HepG2 (cell line): ENCODE results near the gene PFKL. TPM values are rescaled to one million over a fixed set of nuclear protein-coding genes. Genes with fewer than 3 reads are reported as not detected.

ENCODE experiments used
- ATAC-seq: fragments of 200-7000 bp; cut with Tn5 transposase; 3 replicates; pipeline ENCODE4 v1.9.1; 2020; ENCODE audit warnings: mild to moderate bottlenecking, moderate library complexity
- BruUV-seq: library from RNA; stranded (reverse); fragments of 400-500 nt; replicated peaks from 2 replicates; lab custom pipeline; 2021; lab: Mats Ljungman, UMichigan
- CTCF ChIA-PET: fragments of 300-600 bp; formaldehyde crosslinking; extraction: SDS; loops from one replicate; lab custom pipeline; 2021; ENCODE audit warnings: low total read pairs, inconsistent platforms, low intra/inter-chr PET ratio; lab: Yijun Ruan, JAX
- POLR2A ChIA-PET: fragments of 350-600 bp; sonication (Branson Sonifier 250); formaldehyde crosslinking; loops from one replicate; lab custom pipeline; 2020; ENCODE audit warnings: antibody characterized with exemption, inconsistent platforms; lab: Yijun Ruan, JAX
- DNase-seq: peaks from one replicate; pipeline ENCODE4 v3.0.0-alpha.2; 2015; ENCODE audit warnings: low spot score
- FAIRE-seq: peaks from 3 replicates; lab custom pipeline; 2011; peaks lifted over from hg19 to GRCh38; lab: Jason Lieb, UNC
- H2AFZ ChIP-seq: one replicate; pipeline ENCODE4 v1.6.1; 2011; ENCODE audit warnings: low read length, inconsistent platforms
- H3K27ac ChIP-seq: fragments of 300-600 bp; 3 replicates; pipeline ENCODE4 v1.8.0; 2011; ENCODE audit warnings: mixed run types, mild to moderate bottlenecking, mixed read lengths, low read length, inconsistent platforms; ENCODE audit not compliant: insufficient read depth; ENCODE audit errors: extremely low read length
- H3K27me3 ChIP-seq, 2 experiments: fragments of 200-600 bp in 1 of 2; 2 replicates in 1 of 2; 3 replicates in 1 of 2; pipeline versions ENCODE4 v1.6.0 to v1.8.0; 2011; ENCODE audit warnings: low read length in 2 of 2, mild to moderate bottlenecking in 2 of 2, moderate library complexity in 2 of 2, inconsistent platforms in 1 of 2; ENCODE audit not compliant: insufficient read depth in 2 of 2, control insufficient read depth in 1 of 2
- H3K36me3 ChIP-seq, 2 experiments: fragments of 200-600 bp in 1 of 2; replicated peaks in 1 of 2; 2 replicates in 1 of 2; 3 replicates in 1 of 2; pipeline versions ENCODE4 v1.5.1 to v1.8.0; 2011; ENCODE audit warnings: low read length in 2 of 2, inconsistent platforms in 1 of 2; ENCODE audit not compliant: insufficient read depth in 2 of 2, control insufficient read depth in 1 of 2
- H3K4me1 ChIP-seq: 2 replicates; pipeline ENCODE4 v1.5.1; 2012; ENCODE audit warnings: low read length, inconsistent platforms; ENCODE audit not compliant: insufficient read depth
- H3K4me2 ChIP-seq: 2 replicates; pipeline ENCODE4 v1.6.0; 2011; ENCODE audit warnings: low read depth, low read length, inconsistent platforms
- H3K4me3 ChIP-seq, 3 experiments: fragments of 200-600 bp in 1 of 3; sonication (generic), shearing (Covaris generic) in 1 of 3; replicated peaks in 1 of 3; 2 replicates each; pipeline ENCODE4 v1.5.1; 2011 to 2016; ENCODE audit warnings: low read length in 3 of 3, inconsistent platforms in 2 of 3, low read depth in 2 of 3, mild to moderate bottlenecking in 2 of 3, control low read depth in 1 of 3, mixed read lengths in 1 of 3; ENCODE audit not compliant: insufficient read depth in 1 of 3
- H3K79me2 ChIP-seq: one replicate; pipeline ENCODE4 v1.6.1; 2011; ENCODE audit warnings: low read length, inconsistent platforms; ENCODE audit not compliant: insufficient read depth
- H3K9ac ChIP-seq: 2 replicates; pipeline ENCODE4 v1.6.0; 2011; ENCODE audit warnings: mild to moderate bottlenecking, low read depth, low read length, inconsistent platforms; ENCODE audit not compliant: insufficient read depth
- H3K9me3 ChIP-seq: 2 replicates; pipeline ENCODE4 v1.5.1; 2012; ENCODE audit warnings: mild to moderate bottlenecking, low read length
- H4K20me1 ChIP-seq: 2 replicates; pipeline ENCODE4 v1.6.0; 2011; ENCODE audit warnings: inconsistent platforms, mild to moderate bottlenecking, low read length, moderate library complexity; ENCODE audit not compliant: insufficient read depth
- CC2D1A ChIP-seq: sonication (generic); formaldehyde crosslinking; IDR thresholded peaks from 2 replicates; pipeline ENCODE4 v1.8.1; 2023; ENCODE audit warnings: mild to moderate bottlenecking, missing genetic modification reagents
- HCFC1 ChIP-seq: fragments of 150-350 bp; IDR thresholded peaks from 2 replicates; pipeline ENCODE4 v1.6.1; 2014; ENCODE audit warnings: low read depth, low read length
- HOXA5 ChIP-seq: sonication (generic); formaldehyde crosslinking; IDR thresholded peaks from 2 replicates; pipeline ENCODE4 v1.4.0; 2020; ENCODE audit warnings: missing genetic modification reagents
- IKZF1 ChIP-seq: fragments of 450-650 bp; IDR thresholded peaks from 2 replicates; pipeline ENCODE4 v1.7.1; 2016
- JUNB ChIP-seq: sonication (generic); formaldehyde crosslinking; IDR thresholded peaks from 2 replicates; pipeline ENCODE4 v1.8.0; 2022; ENCODE audit warnings: missing genetic modification reagents, mild to moderate bottlenecking, borderline replicate concordance
- MLLT10 ChIP-seq: sonication (generic); formaldehyde crosslinking; IDR thresholded peaks from 2 replicates; pipeline ENCODE4 v1.4.0; 2020; ENCODE audit warnings: missing genetic modification reagents
- NR2F1 ChIP-seq, 2 experiments: fragments of 450-650 bp in 1 of 2; formaldehyde crosslinking in 1 of 2; IDR thresholded peaks; 2 replicates each; pipeline versions ENCODE4 v1.5.0 to v1.6.1; 2016 to 2020; ENCODE audit warnings: mild to moderate bottlenecking in 1 of 2, missing compliant biosample characterization in 1 of 2, missing genetic modification reagents in 1 of 2, moderate library complexity in 1 of 2
- PRDM4 ChIP-seq: sonication (generic); formaldehyde crosslinking; IDR thresholded peaks from 2 replicates; pipeline ENCODE4 v1.9.0; 2021; ENCODE audit warnings: missing genetic modification reagents, borderline replicate concordance
- ZFP62 ChIP-seq: sonication (generic); formaldehyde crosslinking; IDR thresholded peaks from 2 replicates; pipeline ENCODE4 v1.4.0; 2020; ENCODE audit warnings: missing genetic modification reagents
- ZFP90 ChIP-seq: sonication (generic); formaldehyde crosslinking; IDR thresholded peaks from 2 replicates; pipeline ENCODE4 v1.8.0; 2022; ENCODE audit warnings: missing genetic modification reagents, mild to moderate bottlenecking, inconsistent platforms, borderline replicate concordance
- ZNF121 ChIP-seq: sonication (generic); formaldehyde crosslinking; IDR thresholded peaks from 2 replicates; pipeline ENCODE4 v1.5.0; 2020; ENCODE audit warnings: mild to moderate bottlenecking, missing genetic modification reagents
- ZNF280D ChIP-seq: sonication (generic); formaldehyde crosslinking; IDR thresholded peaks from 2 replicates; pipeline ENCODE4 v1.5.1; 2020; ENCODE audit warnings: mild to moderate bottlenecking, missing genetic modification reagents
- ZNF576 ChIP-seq: sonication (generic); formaldehyde crosslinking; IDR thresholded peaks from 2 replicates; pipeline ENCODE4 v1.4.0; 2020; ENCODE audit warnings: mild to moderate bottlenecking, missing genetic modification reagents
- WGBS: methylation state at CpG from one replicate; pipeline ENCODE4 v1.1.6; 2017; ENCODE audit warnings: low lambda C conversion rate; 5-methylcytosine and 5-hydroxymethylcytosine counted together
- in situ Hi-C: cut with HindIII; loops from 2 replicates; pipeline ENCODE4 v1.10.0; 2017; ENCODE audit warnings: low pct_unique_long_range_greater_than_20kb; ENCODE audit not compliant: extremely low pct_ligation_motif_present
- intact Hi-C: fragments of 100-400 bp; cut with micrococcal nuclease; formaldehyde crosslinking; loops from one replicate; pipeline ENCODE4 v1.10.0; 2022; ENCODE audit not compliant: unreplicated experiment
- polyA plus RNA-seq, 8 experiments: library from polyadenylated mRNA; depleted of rRNA in 3 of 8; stranded (reverse) in 7 of 8; unstranded in 1 of 8; fragments of >200 nt; fragmentation: Illumina TruSeq in 4 of 8; extraction: Trizol in 4 of 8; gene quantifications; 2 replicates each; pipeline versions ENCODE4 v1.2.1 to v1.2.3, GENCODE V29; 2011 to 2016; ENCODE audit warnings: low read depth in 4 of 8, missing spikeins in 1 of 8, mixed read lengths in 1 of 8; ENCODE audit not compliant: insufficient read depth in 1 of 8
- total RNA-seq, 5 experiments: library from RNA; depleted of rRNA; stranded (reverse); fragments of >200 nt; fragmentation: Illumina TruSeq; extraction: Trizol; gene quantifications; 2 replicates each; pipeline ENCODE4 v1.2.3, GENCODE V29; 2016; ENCODE audit warnings: low read depth in 1 of 5

The PFKL gene
- total and polyA plus RNA-seq, 2 of the 13 experiments (the other 11 are each of a cell fraction or from before 2014, with no cell fraction given) = 92.8 to 106 TPM

GRCh38 chr21:44344541-44345183 is 44.8 kb downstream of the PFKL start:
- no peak for TF ChIP-seq CC2D1A (CRISPR knock-in tag)
- no peak for TF ChIP-seq JUNB (CRISPR knock-in tag)
- no peak for TF ChIP-seq MLLT10
- no peak for TF ChIP-seq ZNF576
- TF ChIP-seq NR2F1 (CRISPR knock-in tag; IDR thresholded peaks at IDR 0.05) = no peak
- TF ChIP-seq ZNF121 = no peak
- no peak for TF ChIP-seq IKZF1
- no peak for TF ChIP-seq HCFC1
- no peak for TF ChIP-seq ZFP62
- no peak for TF ChIP-seq PRDM4 (CRISPR knock-in tag)
- no peak for TF ChIP-seq HOXA5 (CRISPR knock-in tag)
- TF ChIP-seq ZNF280D = no peak
- TF ChIP-seq ZFP90 (CRISPR knock-in tag) = no peak
- Histone ChIP-seq H3K4me2 (0 out of 2 replicates have a peak overlapping the region, but pooled peaks have one; percentile 28), H4K20me1 (no peaks in the 10 kb centered on the region), H3K4me1 (peaks cover 37% of the 10 kb centered on the region), H3K36me3 (no peaks in the 10 kb centered on the region), H2AFZ (no peak overlapping the region), H3K27ac (no peak overlapping the region), H3K27me3 (peaks cover 3 to 16% of the 10 kb centered on the region in 2 experiments; a peak in 3 of 5 replicates), H3K79me2 (peaks cover 1% of the 10 kb centered on the region), H3K9ac (no peak overlapping the region), H3K9me3 (no peaks in the 10 kb centered on the region), H3K4me3 (no peak overlapping the region)
- in situ Hi-C loops (no loop called here), intact Hi-C loops (no loop called here)
- no peak for DNase-seq
- CTCF ChIA-PET = no interaction called here
- POLR2A ChIA-PET = no interaction called here
- no peak; the same call in 2 of the 3 replicates for ATAC-seq
- FAIRE-seq = no peak
- 67% methylated on average over 4 of the region's 17 CpGs for WGBS
- BruUV-seq = no TSS peak
